ENCODE measurements around the gene SMAD2. TPM values are rescaled to one million over a fixed set of nuclear protein-coding genes. Genes with fewer than 3 reads are reported as not detected.

Gene SMAD2
- total and polyA plus RNA-seq, 4 donors = 62.7 to 183 (median 76.6) TPM

GRCh38 chr18:47901624-47902362 lies 28.7 kb downstream of the SMAD2 start:
- Histone ChIP-seq H3K4me1 (ENCODE audit: control insufficient read depth, insufficient read depth, low read length) (no peaks in the 10 kb centered on the region), H3K27me3 (ENCODE audit: control insufficient read depth, insufficient read depth, low read length) (no peaks in the 10 kb centered on the region), H3K9me3 (ENCODE audit: control insufficient read depth, insufficient read depth, low read length) (peaks cover 10% of the 10 kb centered on the region), H3K36me3 (ENCODE audit: control insufficient read depth, insufficient read depth, low read length) (no peaks in the 10 kb centered on the region), H3K4me3 (ENCODE audit: low read depth, low read length) (no peak overlapping the region), H3K27ac (ENCODE audit: low read depth, low read length) (no peak overlapping the region)
- DNase-seq (ENCODE audit: low read depth in 4 of 6, low spot score in 6 of 6) = no peak
- 100% methylated on average over 1 of the region's 7 CpGs for WGBS (ENCODE audit: insufficient coverage)

GRCh38 chr18:47899107-47899840 lies 31.2 kb downstream of the SMAD2 start:
- H3K27me3 ChIP-seq (ENCODE audit: control insufficient read depth, insufficient read depth, low read length) = no peaks in the 10 kb centered on the region
- H3K4me1 ChIP-seq (ENCODE audit: control insufficient read depth, insufficient read depth, low read length) = no peaks in the 10 kb centered on the region
- H3K36me3 ChIP-seq (ENCODE audit: control insufficient read depth, insufficient read depth, low read length) = no peaks in the 10 kb centered on the region
- H3K9me3 ChIP-seq (ENCODE audit: control insufficient read depth, insufficient read depth, low read length) = peaks cover 6% of the 10 kb centered on the region
- peak in 2 of 6 donors; percentile 21 to 25 for DNase-seq (ENCODE audit: low read depth in 4 of 6, low spot score in 6 of 6)
- H3K4me3 ChIP-seq (ENCODE audit: low read depth, low read length) = no peak overlapping the region
- H3K27ac ChIP-seq (ENCODE audit: low read depth, low read length) = no peak overlapping the region
- WGBS (ENCODE audit: insufficient coverage) = 69% methylated on average over 3 of the region's 5 CpGs

- no peak overlapping the region for H3K27ac ChIP-seq (ENCODE audit: low read depth, low read length)
- no peak for DNase-seq (ENCODE audit: low read depth in 4 of 6, low spot score in 6 of 6)
Observed at GRCh38 chr18:47898696-47899095, 31.8 kb downstream of the SMAD2 start.

GRCh38 chr18:47898055-47898454 lies 32.4 kb downstream of the SMAD2 start:
- no peaks in the 10 kb centered on the region for H3K27me3 ChIP-seq (ENCODE audit: control insufficient read depth, insufficient read depth, low read length)
- H3K9me3 ChIP-seq (ENCODE audit: control insufficient read depth, insufficient read depth, low read length) = peaks cover 6% of the 10 kb centered on the region
- no peak overlapping the region for H3K4me3 ChIP-seq (ENCODE audit: low read depth, low read length)
- DNase-seq (ENCODE audit: low read depth in 4 of 6, low spot score in 6 of 6) = no peak
- H3K4me1 ChIP-seq (ENCODE audit: control insufficient read depth, insufficient read depth, low read length) = no peaks in the 10 kb centered on the region
- WGBS (ENCODE audit: insufficient coverage) = no CpG with 5 or more reads among the region's 3 CpGs
- no peak overlapping the region for H3K27ac ChIP-seq (ENCODE audit: low read depth, low read length)
- H3K36me3 ChIP-seq (ENCODE audit: control insufficient read depth, insufficient read depth, low read length) = no peaks in the 10 kb centered on the region

More at GRCh38 chr18:47898696-47899095, 31.8 kb downstream of the SMAD2 start:
- WGBS (ENCODE audit: insufficient coverage) = no CpG with 5 or more reads among the region's 2 CpGs
- no peak overlapping the region for H3K4me3 ChIP-seq (ENCODE audit: low read depth, low read length)
- H3K27me3 ChIP-seq (ENCODE audit: control insufficient read depth, insufficient read depth, low read length) = no peaks in the 10 kb centered on the region
- no peaks in the 10 kb centered on the region for H3K36me3 ChIP-seq (ENCODE audit: control insufficient read depth, insufficient read depth, low read length)
- no peaks in the 10 kb centered on the region for H3K4me1 ChIP-seq (ENCODE audit: control insufficient read depth, insufficient read depth, low read length)
- peaks cover 6% of the 10 kb centered on the region for H3K9me3 ChIP-seq (ENCODE audit: control insufficient read depth, insufficient read depth, low read length)

- H3K4me3 ChIP-seq (ENCODE audit: low read depth, low read length) = no peak overlapping the region
- no peaks in the 10 kb centered on the region for H3K36me3 ChIP-seq (ENCODE audit: control insufficient read depth, insufficient read depth, low read length)
- WGBS (ENCODE audit: insufficient coverage) = no CpG with 5 or more reads among the region's 2 CpGs
- peaks cover 2% of the 10 kb centered on the region for H3K9me3 ChIP-seq (ENCODE audit: control insufficient read depth, insufficient read depth, low read length)
- no peak overlapping the region for H3K27ac ChIP-seq (ENCODE audit: low read depth, low read length)
- H3K27me3 ChIP-seq (ENCODE audit: control insufficient read depth, insufficient read depth, low read length) = no peaks in the 10 kb centered on the region
- DNase-seq (ENCODE audit: low read depth in 4 of 6, low spot score in 6 of 6) = no peak
- no peaks in the 10 kb centered on the region for H3K4me1 ChIP-seq (ENCODE audit: control insufficient read depth, insufficient read depth, low read length)
Observed at GRCh38 chr18:47895565-47896250, 34.8 kb downstream of the SMAD2 start.

- H3K4me1 ChIP-seq (ENCODE audit: control insufficient read depth, insufficient read depth, low read length) = no peaks in the 10 kb centered on the region
- no peak overlapping the region for H3K27ac ChIP-seq (ENCODE audit: low read depth, low read length)
- H3K4me3 ChIP-seq (ENCODE audit: low read depth, low read length) = no peak overlapping the region
- H3K27me3 ChIP-seq (ENCODE audit: control insufficient read depth, insufficient read depth, low read length) = no peaks in the 10 kb centered on the region
- H3K9me3 ChIP-seq (ENCODE audit: control insufficient read depth, insufficient read depth, low read length) = no peaks in the 10 kb centered on the region
- 87% methylated on average over 9 of the region's 9 CpGs for WGBS (ENCODE audit: insufficient coverage)
- no peak for DNase-seq (ENCODE audit: low read depth in 4 of 6, low spot score in 6 of 6)
- peaks cover 2% of the 10 kb centered on the region for H3K36me3 ChIP-seq (ENCODE audit: control insufficient read depth, insufficient read depth, low read length)
Observed at GRCh38 chr18:47893939-47894699, 36.3 kb downstream of the SMAD2 start.

GRCh38 chr18:47893047-47893446 lies 37.4 kb downstream of the SMAD2 start:
- Histone ChIP-seq H3K9me3 (ENCODE audit: control insufficient read depth, insufficient read depth, low read length) (no peaks in the 10 kb centered on the region), H3K27me3 (ENCODE audit: control insufficient read depth, insufficient read depth, low read length) (no peaks in the 10 kb centered on the region), H3K4me1 (ENCODE audit: control insufficient read depth, insufficient read depth, low read length) (no peaks in the 10 kb centered on the region), H3K4me3 (ENCODE audit: low read depth, low read length) (no peak overlapping the region), H3K27ac (ENCODE audit: low read depth, low read length) (no peak overlapping the region), H3K36me3 (ENCODE audit: control insufficient read depth, insufficient read depth, low read length) (peaks cover 2% of the 10 kb centered on the region)
- WGBS (ENCODE audit: insufficient coverage) = no CpG with 5 or more reads among the region's 5 CpGs
- peak in 1 of 6 donors; percentile 23 for DNase-seq (ENCODE audit: low read depth in 4 of 6, low spot score in 6 of 6)

- no peak for DNase-seq (ENCODE audit: low read depth in 4 of 6, low spot score in 6 of 6)
- Histone ChIP-seq H3K27me3 (ENCODE audit: control insufficient read depth, insufficient read depth, low read length) (no peaks in the 10 kb centered on the region), H3K27ac (ENCODE audit: low read depth, low read length) (no peak overlapping the region), H3K36me3 (ENCODE audit: control insufficient read depth, insufficient read depth, low read length) (peaks cover 2% of the 10 kb centered on the region), H3K4me1 (ENCODE audit: control insufficient read depth, insufficient read depth, low read length) (no peaks in the 10 kb centered on the region), H3K9me3 (ENCODE audit: control insufficient read depth, insufficient read depth, low read length) (no peaks in the 10 kb centered on the region), H3K4me3 (ENCODE audit: low read depth, low read length) (no peak overlapping the region)
- no CpG with 5 or more reads among the region's 3 CpGs for WGBS (ENCODE audit: insufficient coverage)
Observed at GRCh38 chr18:47888156-47888555, 42.3 kb downstream of the SMAD2 start.

- Histone ChIP-seq H3K27me3 (ENCODE audit: control insufficient read depth, insufficient read depth, low read length) (no peaks in the 10 kb centered on the region), H3K4me1 (ENCODE audit: control insufficient read depth, insufficient read depth, low read length) (no peaks in the 10 kb centered on the region), H3K27ac (ENCODE audit: low read depth, low read length) (no peak overlapping the region), H3K4me3 (ENCODE audit: low read depth, low read length) (no peak overlapping the region), H3K9me3 (ENCODE audit: control insufficient read depth, insufficient read depth, low read length) (no peaks in the 10 kb centered on the region), H3K36me3 (ENCODE audit: control insufficient read depth, insufficient read depth, low read length) (peaks cover 2% of the 10 kb centered on the region)
- 82% methylated on average over 1 of the region's 4 CpGs for WGBS (ENCODE audit: insufficient coverage)
- no peak for DNase-seq (ENCODE audit: low read depth in 4 of 6, low spot score in 6 of 6)
Observed at GRCh38 chr18:47887227-47887626, 43.2 kb downstream of the SMAD2 start.
